Germinal center (tissue), 1 donor: ENCODE data around the gene AARS1.
"Not testable (repeated sequence)": the region's sequence is repeated elsewhere in the genome, so short reads cannot be mapped to it uniquely, and the experiment has no call there.

Source experiments
- DNase-seq: peaks from one replicate; pipeline ENCODE4 v3.0.0; 2012; ENCODE audit warnings: mixed read lengths, low spot score

The AARS1 gene

DNA sequence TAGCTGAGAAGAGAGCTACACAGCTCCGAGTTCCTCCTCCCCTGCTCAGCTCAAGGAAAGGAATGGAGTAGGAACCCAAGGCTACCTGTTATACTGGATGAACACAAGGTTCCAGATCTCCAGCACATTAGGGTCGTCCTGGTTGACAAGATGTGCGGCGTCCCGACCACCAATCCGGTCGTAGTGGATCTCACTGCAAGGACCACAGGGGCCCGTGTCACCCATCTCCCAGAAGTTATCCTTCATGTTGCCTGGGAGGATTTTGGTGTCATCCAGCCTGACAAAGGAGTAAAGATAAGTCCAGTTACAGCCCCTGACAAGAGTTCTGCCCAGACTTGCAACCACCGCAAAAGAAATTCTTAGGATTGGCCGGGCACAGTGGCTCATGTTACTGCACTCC, 17.6 kb downstream of the AARS1 start:
- no peak for DNase-seq

DNA sequence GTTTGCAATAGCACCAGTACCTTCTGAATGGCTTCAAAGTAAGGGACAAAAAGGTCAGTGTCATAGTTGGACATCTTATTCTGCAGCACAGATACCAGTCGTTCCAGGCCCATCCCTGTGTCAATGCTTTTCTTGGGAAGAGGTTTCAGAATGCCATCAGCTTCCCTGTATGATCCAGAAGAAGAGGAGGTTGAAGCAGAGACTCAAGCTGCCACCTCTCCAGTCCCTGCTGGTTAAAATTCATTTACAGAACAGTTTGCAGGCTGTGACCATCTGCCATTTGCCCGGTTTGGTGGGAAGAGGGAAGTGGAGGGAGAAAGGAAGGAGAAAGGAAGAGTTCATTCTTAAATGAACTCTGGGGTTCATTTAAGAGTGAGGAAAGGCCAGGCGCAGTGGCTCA, 19.1 kb downstream of the AARS1 start:
- DNase-seq, result no peak

DNA sequence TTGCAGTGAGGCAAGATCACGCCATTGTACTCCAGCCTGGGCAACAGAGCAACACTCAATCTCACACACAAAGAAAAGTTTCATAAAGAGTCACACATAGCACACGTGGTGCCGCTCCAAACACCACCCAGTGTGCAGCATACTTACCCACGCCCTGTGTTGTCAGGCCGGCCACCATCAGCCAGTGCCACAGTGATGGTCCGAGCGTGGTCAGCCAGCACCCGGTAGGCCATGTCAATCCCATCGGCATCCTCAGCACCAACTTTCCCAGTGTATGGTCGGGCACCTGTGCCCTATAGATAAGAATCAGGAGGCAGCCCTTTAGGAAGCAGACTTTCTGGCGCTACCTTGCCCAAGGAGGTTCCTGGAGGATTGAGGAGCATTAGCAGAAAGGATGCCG, 19.8 kb downstream of the AARS1 start:
- DNase-seq, result no peak

DNA sequence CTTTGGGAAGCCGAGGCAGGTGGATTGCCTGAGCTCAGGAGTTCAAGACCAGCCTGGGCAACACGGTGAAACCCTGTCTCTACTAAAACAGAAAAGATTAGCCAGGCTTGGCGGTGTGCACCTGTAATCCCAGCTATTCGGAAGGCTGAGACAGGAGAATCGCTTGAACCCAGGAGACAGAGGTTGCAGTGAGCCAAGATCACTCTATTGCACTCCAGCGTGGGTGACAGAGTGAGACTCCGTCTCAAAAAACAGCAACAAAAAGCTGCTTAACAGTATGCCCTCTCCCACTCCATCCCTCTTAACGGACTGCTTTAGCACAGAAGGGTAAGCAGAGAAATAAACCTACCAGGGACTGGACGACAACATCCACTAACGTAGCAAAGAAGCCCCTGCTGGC, 21.4 kb downstream of the AARS1 start:
- DNase-seq, result not testable (repeated sequence)

DNA sequence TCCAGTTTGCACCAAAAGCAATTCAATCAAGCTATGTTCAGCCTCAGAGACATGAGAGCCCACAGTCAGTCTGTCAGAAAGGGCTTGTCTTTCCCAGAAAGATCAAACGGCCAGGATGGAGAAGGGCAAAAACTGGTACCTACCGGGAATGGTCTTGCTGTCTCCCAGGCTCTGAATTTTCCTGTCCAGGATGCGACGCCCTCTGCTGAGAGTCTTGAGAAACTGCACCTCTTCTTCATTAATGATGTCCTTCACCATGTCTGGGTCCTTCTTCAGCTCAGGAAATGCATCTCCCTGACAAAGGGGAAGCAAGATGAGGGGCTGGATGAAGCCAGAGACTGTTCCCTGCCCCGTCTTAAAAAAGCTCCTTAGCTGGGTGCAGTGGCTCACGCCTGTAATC, 21.8 kb downstream of the AARS1 start:
- DNase-seq, result peak; percentile 51

DNA sequence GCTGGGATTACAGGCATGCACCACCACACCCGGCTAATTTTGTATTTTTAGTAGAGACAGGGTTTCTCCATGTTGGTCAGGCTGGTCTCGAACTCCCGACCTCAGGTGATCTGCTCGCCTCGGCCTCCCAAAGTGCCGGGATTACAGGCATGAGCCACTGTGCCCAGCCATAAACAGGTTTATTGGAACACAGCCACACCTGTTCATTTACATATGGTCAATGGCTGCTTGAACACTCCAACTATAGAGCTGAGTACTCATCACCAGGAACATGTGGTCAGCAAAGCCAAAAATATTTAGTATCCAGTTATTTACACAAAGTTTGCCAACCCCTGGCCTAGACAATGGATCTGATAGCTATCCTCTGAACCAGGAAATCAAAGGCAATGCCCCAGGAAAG, 29.4 kb downstream of the AARS1 start:
- DNase-seq, result not testable (repeated sequence)

DNA sequence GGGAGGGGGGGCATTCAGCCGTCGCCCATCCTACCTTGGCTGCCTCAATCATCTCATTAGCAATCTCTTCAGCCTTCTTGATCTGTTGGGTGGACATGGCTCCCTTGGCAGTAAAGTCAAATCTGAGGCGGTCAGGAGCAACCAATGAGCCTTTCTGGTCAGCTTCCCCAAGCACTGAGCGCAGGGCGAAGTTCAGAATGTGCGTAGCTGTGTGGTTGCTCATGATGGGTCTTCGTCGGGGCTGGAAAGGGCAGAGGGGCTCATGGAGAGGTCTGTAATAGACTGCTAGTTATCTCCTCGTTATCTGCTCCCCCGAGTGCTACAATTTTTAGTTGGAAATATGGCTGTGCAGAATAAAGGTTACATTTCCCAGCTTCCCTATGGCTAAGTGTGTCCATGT, 30.4 kb downstream of the AARS1 start:
- no peak for DNase-seq

DNA sequence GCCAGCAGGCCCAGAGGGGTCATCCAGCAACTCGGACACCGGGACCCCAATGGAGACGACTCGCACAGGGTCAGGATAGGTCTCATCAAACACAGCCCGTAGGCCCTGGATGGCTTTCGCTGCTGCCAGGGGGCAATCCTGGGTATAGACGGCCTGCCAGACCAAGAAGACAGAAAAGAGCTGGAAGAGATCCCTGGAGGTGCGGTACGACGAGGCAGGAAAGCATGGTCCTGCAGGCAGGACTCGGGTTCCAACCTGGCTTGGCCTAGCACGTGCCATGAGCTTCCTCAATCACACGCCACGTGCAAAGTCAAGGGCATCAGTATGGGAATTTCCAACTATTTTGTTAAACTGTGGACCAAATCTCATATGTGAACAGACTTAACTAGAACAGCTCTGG, 31.2 kb downstream of the AARS1 start:
- DNase-seq, result no peak

DNA sequence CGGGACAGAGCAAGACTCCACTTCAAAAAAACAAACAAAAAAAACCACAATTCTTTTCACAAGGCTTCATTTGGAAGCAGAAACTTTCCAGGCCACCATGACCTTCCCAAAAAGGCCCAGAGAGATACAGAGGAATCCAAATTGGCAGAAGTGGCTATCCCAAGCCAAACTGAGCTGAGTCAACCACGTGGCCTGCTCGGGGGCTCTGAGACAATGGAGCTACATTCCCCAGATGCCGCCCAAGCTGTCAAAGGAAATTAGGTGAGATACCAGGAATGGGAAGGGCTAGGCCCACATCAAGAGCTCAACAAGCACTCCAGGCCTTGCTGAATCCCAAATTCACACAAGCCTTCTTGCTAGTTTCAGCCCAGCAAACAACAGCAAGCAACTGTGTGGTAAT, 31.9 kb downstream of the AARS1 start:
- no peak for DNase-seq

DNA sequence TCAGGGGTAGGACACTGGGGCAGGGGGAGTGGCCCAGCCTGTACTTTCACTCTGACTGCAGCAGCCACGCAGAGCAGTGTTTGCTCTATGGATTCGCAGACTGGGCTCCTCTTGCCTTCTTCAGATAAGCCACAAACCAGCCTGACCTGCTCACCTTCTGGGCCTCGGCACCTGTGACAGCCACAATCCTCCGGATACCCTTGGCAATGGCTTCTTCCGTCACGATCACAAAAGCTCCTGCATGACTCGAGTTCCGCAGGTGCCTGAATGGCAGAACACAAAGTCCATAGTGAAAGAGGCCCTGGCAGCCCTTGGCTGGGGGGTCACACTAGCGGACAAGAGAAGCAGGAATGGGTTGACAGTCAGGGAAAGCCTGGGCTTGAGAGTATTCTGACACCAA, 33.7 kb downstream of the AARS1 start:
- DNase-seq, result no peak

DNA sequence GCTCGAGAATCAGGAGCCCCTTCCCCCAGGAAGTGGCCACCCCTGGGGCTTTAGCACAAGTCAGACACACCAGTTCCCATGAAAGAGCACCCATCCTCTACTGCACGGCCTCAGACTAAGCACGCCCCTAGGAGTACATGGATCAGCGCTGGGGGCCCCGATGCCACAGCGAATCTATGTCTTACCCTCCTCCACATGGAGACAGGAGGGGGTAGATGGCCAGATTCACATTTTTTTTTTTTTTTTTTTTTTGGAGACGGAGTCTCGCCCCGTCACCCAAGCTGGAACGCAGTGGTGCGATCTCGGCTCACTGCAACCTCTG, 34.4 kb downstream of the AARS1 start:
- DNase-seq, result no peak

DNA sequence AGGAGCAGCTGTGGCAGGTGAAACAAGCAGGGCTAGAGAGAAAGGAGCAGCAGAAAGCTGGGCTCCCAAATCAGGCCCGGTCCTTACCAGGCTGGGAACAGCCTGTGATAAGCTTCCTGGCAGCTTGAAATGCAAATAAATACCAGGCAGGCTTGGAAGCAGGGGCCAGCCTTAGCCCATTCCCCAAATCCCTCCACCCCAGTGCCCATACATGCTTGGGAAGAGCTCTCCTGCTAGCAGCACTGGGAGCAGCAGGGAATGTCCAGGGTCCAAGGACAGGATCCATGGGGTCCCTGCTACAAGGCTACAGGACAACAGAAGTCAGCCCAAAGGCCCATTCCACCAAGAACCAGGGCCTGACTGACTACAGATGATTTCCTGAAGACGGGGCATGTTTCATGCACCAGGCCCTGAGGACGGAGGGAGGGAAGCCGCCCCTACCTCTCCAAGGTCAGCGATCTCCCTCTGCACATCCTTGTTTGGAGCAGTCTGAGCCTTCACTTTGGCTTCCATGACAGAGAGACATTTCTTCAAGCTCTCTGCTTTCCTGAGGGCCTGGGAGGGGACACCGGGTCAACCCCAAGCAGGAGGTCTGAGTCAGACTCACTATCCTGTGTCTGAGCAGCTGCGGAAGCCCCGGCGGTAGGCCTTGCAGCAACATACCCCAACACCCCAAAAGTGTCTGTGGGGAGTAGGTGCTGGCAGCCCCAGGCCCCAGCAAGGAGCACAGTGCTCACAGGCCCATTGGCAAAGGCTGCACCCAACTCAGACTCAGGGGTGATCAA, 34.9 kb downstream of the AARS1 start:
- no peak for DNase-seq

DNA sequence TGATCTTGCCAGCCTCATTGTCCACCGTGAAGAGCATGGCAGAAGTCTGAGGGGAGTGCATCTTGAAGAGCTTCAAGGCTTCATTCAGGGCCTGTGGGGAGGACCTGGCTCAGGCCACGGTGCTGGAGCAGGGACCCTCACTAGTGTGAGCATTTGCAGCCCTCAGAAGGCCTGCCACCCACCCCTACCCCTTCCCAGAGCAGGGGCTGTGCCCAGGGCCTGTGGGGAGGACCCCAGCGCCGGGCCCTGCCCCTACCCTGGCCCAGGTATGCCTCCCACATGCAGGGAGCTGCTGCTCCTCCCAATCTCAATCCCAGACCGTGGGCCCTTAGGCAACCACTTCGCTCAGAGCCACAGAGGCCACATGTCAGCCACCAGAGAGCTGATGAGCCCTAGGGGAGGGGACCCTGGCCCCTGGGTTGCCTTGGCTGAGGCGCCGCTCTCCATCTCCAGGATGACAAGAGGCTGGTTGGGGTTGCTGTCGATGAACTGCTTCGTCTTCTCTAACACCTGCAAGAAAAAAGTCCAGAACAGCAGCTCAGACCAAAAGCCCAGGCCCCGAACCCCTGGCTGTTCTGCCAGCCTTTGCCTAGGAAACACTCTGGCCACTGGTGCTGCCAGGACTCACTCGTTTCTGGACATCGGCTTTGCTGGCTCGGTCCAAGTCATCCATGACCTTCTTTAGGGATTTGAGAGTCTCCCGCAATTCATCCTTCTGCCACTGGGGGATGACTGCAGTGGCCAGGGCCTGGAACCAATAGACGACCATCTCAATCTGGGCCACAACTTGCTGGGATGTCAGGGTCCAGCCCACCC, 35.8 kb downstream of the AARS1 start:
- peak; percentile 27 for DNase-seq

DNA sequence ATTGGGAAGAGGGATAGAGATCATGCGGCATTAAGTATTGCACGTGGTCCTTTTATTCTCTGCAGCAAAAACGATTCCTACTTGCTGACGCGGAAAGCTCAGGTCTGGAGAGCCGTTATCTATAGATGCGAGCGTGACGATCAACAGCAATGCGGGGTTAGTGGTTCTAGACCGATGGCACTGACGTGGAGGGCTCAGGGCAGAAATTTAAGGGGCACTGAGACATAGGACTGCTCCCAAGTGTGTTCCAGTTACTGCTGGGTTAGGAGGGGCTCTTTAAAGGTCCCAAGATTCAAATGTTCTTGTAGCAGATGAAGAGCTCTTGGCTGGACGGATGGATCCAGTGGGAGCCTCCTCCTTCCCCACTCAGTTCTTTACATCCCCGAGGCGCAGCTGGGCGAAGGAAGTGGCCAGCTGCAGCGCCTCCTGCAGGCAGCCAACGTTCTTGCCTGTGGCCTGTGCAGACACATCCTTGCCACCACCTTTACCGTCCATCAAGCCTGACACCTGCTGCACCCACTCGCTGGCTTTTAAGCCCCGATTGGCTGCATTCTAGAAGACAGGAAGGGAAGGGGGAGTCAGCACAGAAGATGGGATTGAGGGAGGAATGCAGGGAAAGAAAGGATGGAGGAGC, 36.8 kb downstream of the AARS1 start:
- no peak for DNase-seq

DNA sequence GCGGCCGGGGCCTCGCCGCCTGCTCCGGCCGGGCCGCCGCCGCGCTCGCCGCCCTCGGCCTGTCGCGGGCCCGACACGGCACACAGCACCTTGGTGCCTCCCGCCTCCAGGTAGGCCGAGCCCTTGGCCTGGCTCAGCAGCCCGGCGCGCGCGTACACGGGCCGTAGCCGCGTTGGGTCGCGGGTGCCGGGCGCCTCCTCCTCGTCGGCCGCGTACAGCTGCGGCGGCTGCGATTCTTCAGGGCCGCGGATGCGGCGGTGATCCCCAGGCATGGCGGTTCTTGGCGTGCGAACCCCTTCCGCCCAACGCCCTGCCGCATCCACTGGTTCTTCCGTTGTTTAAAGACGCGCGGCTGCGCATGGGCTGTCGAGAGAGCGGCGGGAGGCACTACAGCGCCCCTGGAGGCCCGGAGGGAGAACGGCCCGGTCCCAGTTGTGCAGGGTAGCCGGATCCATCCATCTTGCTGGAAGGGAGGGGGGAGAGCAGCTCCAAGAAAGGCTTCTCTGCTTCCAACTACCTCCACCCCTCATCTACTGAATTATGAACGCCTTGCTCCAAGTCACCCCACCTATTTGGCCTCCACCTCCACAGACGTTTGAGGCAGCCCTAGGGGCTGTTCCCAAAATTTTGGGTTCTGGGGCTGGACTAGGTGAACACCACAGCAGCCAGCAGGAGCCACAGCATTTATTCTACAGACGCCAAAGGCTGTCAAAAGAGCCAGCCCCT, 37.5 kb downstream of the AARS1 start, which contains the start of gene EXOSC6:
Gene EXOSC6, minus strand, starts transcription at position 312 of the 726 bp plus-strand sequence. Its CDS starts 40 bp downstream, at position 272.
- DNase-seq, result peak; percentile 94

DNA sequence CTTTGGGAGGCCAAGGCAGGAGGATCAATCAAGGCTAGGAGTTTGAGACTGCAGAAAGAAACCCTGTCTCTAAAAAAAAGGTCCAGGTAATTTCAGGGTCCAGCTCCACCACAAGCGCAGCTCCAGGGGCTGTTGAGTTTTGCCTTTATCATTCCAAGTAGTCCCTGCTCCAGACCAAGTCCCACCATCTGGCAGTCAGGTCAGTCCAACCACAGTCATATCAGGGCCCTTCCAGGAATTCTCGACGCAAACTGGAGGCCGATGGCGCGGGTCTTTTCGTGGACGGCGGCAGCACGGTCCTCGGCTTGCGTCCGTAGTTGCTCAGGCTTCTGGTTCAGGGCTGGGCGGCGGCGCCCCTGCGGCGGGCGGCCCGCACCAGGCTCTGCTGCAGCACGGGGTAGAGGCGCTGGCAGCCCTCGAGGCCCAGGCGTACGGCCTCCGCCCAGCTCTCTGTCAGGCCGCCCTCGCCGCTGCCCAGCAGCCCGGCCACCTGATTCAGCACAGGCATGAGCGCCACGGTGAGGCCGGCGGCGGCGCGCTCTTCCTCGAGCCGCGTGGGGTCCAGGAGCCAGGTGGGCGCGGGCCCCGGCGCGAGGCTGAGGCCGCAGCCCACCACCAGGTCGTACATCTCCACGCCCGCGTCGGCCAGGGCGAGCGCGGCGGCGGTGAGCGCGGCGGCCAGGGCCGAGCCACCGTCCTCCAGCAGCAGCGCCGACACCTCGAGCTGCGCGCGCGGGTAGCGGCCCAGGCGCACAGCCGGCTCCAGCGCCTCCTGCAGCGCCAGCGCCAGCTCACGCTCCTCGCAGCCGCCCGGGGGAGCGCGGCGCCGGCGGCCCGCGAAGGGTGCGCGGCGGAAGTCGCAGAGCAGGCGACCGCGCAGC, 38.3 kb downstream of the AARS1 start:
- DNase-seq, result no peak

DNA sequence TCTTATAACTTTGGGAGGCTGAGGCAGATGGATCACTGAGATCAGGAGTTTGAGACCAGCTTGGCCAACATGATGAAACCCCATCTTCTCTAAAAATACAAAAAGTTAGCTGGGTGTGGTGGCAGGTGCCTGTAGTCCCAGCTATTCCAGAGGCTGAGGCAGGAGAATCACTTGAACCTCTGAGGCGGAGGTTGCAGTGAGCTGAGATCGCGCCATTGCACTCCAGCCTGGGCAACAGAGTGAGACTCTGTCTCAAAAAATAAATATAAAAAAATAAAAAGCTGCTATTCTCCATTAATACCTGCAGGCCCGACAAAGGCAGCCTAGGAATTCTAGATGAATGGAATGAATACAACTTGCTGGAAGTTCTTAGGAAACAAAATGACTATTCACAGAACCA, 39.6 kb downstream of the AARS1 start:
- not testable (repeated sequence) for DNase-seq

DNA sequence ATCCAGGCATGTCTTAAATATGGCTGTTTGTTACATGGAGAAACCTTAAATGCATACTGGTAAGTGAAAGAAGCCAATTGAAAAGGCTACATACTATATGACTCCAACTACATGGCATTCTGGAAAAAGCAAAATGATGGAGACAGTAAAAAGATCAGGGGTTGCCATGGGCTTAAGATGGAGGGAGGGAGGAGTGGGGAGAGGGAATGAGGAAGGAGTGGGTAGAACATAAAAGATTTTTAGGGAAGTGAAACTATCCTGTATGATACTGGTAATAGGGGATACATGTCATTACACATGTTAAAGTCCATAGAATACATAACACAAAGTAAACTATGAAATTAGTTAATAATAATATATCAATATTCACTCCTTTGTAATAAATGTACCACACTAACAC, 50.5 kb downstream of the AARS1 start:
- not testable (repeated sequence) for DNase-seq

DNA sequence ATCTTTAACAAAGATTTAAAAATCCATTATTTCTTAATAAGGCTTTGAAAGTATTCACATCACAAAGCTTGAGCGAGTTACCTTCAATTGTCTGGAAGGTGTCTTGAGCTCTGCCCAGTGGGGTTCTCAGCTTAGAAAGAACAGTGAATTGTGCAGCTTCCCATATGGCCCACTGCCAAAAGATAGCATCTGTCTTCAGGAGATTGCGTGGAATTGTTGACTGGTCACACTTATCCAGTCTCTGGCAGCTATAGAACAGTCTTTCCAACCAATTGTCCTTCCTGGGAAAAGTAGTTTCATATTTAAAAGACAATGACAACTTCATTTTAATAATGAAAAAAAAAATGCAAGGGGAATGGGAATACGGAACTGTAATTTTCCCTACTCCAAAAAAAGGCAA, 57.5 kb downstream of the AARS1 start:
- DNase-seq, result not testable (repeated sequence)

DNA sequence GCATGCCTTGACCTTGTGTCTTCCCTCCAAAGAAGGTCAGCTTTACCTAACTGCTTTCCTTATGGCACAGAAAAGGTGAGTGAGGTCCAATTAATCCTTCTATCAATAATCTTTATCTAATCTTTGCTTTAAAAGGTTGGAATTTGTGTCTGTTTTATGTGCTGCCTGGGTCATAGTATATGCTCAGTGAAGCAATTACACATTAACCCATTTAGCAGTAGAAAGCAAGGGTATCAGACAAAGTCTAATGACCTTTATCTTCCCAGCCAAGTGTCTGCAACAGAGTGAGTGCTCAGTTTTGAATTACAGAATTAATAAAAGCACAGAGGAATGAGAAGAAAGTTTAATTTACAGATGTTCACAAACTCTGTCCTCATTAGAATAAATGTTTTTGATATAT, 63.3 kb downstream of the AARS1 start:
- DNase-seq, result not testable (repeated sequence)

DNA sequence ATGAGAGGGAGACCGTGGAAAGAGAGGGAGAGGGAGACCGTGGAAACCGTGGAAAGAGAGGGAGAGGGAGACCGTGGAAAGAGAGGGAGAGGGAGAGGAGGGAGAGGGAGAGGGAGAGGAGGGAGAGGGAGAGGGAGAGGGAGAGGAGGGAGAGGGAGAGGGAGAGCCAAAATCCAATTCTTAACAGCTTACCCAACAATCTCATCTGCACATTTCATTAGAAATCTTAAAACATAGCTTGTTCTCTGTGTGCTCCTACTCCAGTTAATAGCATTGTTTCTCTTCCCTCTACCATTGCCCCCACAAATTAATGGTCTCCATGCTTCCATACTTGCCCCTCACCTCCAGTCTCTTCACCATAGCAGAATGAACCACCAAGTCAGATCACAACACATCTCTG, 63.9 kb downstream of the AARS1 start:
- not testable (repeated sequence) for DNase-seq
